ENCODE measurements around the gene GOSR2. TPM values are rescaled to one million over a fixed set of nuclear protein-coding genes. Genes with fewer than 3 reads are reported as not detected.
A peak's percentile ranks its signal among the peaks of the same experiment; 100 is the strongest.

The GOSR2 gene
- total RNA-seq, 1 experiment from 2014 or later, result 53.5 TPM

- TF ChIP-seq CTCF (conservative IDR thresholded peaks at IDR 0.05), result no peak
- Histone ChIP-seq H3T11ph (ENCODE audit: low read length) (no peak overlapping the region), H3K79me2 (ENCODE audit: insufficient read depth, low read length) (no peaks in the 10 kb centered on the region), H2BK5ac (ENCODE audit: insufficient read length, low read length) (no peak overlapping the region), H2BK15ac (ENCODE audit: low read depth, low read length) (no peak overlapping the region), H3K4me1 (ENCODE audit: insufficient read depth, low read length) (no peaks in the 10 kb centered on the region), H3K4me2 (ENCODE audit: insufficient read depth, insufficient read length, low read length) (no peak overlapping the region), H2BK120ac (ENCODE audit: low read depth, low read length, poor library complexity, severe bottlenecking) (no peak overlapping the region), H3K23ac (ENCODE audit: insufficient read length, low read depth, low read length) (no peak overlapping the region), H3K27me3 (ENCODE audit: insufficient read depth, low read length) (no peaks in the 10 kb centered on the region), H4K5ac (ENCODE audit: insufficient read length, low read depth, low read length) (no peak overlapping the region), H4K8ac (replicated peaks; ENCODE audit: insufficient read length, low read depth, low read length) (no peak overlapping the region), H4K91ac (ENCODE audit: insufficient read length, low read depth, low read length) (no peak overlapping the region), H3K56ac (ENCODE audit: insufficient read length, low read depth, low read length) (no peak overlapping the region), H2AFZ (ENCODE audit: low read length) (no peak overlapping the region), H2AK5ac (ENCODE audit: insufficient read length, low read length) (no peak overlapping the region), H4K20me1 (ENCODE audit: control insufficient read depth, insufficient read depth, insufficient read length) (no peaks in the 10 kb centered on the region), H3K18ac (ENCODE audit: insufficient read length, low read depth, low read length) (no peak overlapping the region), H2BK20ac (ENCODE audit: low read depth, low read length, poor library complexity, severe bottlenecking) (no peak overlapping the region), H3K9me3 (ENCODE audit: control insufficient read depth, low read depth, low read length) (no peaks in the 10 kb centered on the region), H3K14ac (ENCODE audit: insufficient read depth, low read length) (no peak overlapping the region), H3K27ac (ENCODE audit: insufficient read length, low read depth, low read length) (no peak overlapping the region), H3K9ac (ENCODE audit: extremely low read depth, insufficient read length, low read length) (no peak overlapping the region), H2BK12ac (ENCODE audit: insufficient read length, low read depth, low read length) (no peak overlapping the region), H3K23me2 (ENCODE audit: insufficient read length, low read depth, low read length, poor library complexity, severe bottlenecking) (no peaks in the 10 kb centered on the region), H3K79me1 (ENCODE audit: insufficient read depth, low read depth, low read length, poor library complexity, severe bottlenecking) (no peaks in the 10 kb centered on the region), H3K4ac (ENCODE audit: low read depth, low read length) (no peak overlapping the region)
- H3K9me3 Mint-ChIP-seq, result no peaks in the 10 kb centered on the region
- peak overlapping the region in 1 of 3 experiments; percentile 48; a peak in 1 of 7 replicates for H3K27ac Mint-ChIP-seq
- DNase-seq, result no peak
- H3K36me3 Mint-ChIP-seq (ENCODE audit: insufficient read depth in 1 of 3, low read depth in 3 of 3), result no peaks in the 10 kb centered on the region
- no peak overlapping the region for H3K4me3 Mint-ChIP-seq
- H3K4me1 Mint-ChIP-seq, result peaks cover 6 to 7% of the 10 kb centered on the region in 2 experiments
- WGBS (ENCODE audit: extremely low coverage, insufficient read length, low lambda C conversion rate), result no CpG with 5 or more reads among the region's 3 CpGs
- peaks cover 25% of the 10 kb centered on the region for H3K27me3 Mint-ChIP-seq (ENCODE audit: low read depth)
Observed at GRCh38 chr17:46911311-46911710, 11.6 kb upstream of the GOSR2 start.

Measured in H9 (cell line).